ENCODE results near the gene DPF3.
A peak's percentile ranks its signal among the peaks of the same experiment; 100 is the strongest.

Gene DPF3

DNA sequence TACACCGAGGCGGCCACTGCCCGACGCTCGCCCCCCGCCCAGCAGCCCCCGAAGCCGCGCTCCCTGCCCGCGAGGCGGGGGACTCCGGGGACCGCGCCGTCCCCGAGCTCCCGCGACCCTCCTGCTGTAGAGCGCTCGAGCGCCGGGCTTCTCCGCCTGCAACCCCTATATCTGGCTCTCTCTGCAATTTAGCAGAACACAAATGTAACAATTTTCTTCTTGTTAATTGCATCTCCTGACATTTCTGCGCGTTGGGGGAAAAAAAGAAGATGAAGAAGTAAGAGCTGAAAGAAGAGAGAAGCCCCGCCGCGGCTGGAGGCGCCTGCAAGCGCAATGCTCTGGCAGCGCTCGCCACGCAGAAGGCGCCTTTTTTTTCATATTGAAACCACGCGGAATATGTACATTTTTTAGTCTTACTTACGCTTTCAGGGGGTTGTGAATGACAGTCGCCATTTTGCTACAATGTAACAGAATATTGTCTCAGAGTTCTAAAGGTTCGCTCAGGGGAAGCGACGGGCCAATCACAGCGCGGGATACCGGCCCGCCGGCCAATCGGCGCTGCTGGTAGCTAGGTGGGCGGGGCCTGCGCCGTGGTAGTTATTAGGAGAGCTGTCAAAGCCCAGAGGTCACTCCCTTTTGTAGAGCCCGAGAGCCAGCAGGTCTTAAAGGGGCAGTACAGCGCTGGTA lies at the start of gene DPF3:
Gene DPF3 (minus strand): TSS at position 466 of the 687 bp plus-strand sequence. CDS start 13 bp downstream, at position 453.
- DNase-seq, result peak; percentile 95

DNA sequence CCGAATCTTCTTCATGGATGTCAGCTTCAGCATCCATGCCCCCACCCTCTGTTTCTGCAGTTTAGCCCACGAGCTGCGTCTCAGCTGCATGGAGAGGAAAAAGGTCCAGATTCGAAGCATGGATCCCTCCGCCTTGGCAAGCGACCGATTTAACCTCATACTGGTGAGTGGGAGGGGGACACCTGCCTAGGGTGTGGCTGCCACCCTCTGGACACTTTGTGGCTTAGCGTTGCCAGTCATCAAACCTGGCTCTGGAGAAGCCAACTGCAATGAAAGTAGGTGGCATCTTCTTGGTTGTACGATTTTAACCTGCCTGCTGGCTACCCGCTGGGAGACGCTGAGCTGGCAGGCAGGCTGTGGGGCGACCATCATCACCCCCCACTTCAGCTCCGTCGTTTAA lies 49.0 kb upstream of the DPF3 start:
- DNase-seq, result no peak

DNA sequence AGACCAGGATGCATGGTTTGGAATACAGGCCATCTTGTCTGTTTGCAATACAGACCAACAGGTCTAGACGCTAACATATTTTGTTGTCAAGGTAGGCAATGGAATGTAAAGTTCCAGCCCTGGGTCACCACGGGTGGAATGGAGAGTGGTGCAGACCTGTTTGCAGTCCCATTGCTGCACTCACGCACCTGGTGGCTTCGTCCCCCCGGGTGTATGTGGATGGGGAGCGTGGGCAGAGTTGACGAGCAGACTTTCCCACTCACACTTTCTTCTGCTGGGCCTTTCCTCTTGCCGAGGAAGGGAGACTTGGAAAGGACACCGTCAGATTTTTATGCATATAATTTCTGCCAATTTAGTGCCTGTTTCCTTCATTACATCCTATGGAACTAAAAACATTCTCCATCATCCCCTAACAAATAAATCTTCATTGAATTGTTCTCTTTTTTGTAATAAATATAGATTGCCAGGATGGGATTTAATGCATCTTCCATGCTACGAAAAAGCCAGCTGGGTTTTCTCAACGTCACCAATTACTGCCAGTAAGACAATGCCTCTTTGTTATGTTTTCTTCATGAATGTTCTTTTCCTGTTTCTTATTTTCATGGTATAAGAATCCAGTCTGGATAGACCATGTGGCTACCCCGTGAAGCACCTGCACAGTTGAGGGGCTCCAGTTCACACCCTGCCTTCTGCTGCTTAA lies 47.5 kb upstream of the DPF3 start:
- no peak for DNase-seq

DNA sequence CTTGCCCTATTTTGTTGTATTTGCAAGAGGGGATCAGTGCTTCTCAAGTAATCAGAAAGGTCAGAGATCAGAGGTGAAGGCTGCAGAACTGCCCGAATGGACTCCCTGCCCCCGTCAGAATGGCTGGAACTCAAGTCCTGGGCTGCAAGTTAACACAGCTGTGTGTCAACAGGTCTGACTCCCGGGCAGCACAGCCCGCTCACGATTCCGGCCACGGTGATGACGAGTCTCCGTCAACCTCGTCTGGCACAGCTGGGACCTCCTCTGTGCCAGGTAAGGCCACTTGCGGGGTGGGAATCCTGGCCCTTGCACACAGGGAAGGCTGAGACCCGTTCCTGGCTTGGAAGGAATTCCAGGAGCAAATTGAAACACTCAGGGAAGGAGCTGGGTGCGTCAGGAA lies 45.7 kb upstream of the DPF3 start:
- DNase-seq, result no peak

DNA sequence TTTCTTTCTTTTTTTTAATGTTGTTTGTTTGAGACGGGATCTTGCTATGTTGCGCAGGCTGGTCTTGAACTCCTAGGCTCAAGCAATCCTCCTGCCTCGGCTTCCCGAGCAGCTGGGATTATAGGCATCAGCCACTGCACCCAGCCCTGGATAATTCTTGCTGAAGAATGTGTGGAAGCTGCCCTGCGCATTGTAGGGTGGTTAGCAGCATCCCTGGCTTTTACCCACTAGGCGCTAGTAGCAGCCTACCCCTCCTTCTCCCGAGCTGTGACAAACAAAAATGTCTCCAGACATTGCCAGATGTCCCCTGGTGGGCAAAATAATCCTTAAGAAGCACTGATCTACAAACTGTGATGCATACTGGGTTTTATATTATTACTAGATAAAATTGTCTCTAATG lies 39.0 kb upstream of the DPF3 start:
- no peak for DNase-seq

DNA sequence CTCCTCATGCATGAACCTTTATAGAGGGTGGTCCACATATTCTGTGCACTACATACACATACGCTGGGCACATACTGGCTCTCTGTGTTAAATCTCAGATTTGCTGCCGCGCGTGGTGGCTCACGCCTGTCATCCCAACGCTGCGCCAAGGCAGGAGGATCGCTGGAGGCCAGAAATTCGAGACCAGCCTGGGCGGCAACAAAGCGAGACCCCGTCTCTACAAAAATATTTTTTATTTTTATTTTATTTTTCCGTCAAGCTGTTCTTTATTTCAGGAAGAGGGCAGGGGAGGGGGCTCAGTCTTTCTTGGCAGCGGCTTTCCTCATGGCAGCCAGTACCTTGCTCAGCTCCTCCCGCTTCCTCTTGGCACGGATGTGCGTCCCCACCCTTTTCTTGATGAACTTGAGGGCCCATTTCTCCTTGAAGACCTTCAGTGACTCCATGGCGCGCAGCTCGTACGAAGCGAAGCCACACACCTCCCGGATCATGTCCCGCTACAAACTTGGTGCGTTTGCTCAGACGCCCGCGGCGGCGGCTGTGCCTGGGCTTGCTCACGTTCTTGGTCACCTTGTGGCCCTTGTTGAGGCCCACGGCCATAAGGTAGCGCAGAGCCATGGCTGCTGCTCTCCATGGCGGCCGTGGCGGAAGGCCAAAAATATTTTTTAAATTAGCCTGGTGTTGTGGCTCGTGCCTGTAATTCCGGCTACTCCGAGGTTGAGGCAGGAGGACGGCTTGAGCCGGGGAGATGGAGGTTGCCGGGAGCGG lies 35.6 kb upstream of the DPF3 start:
- no peak for DNase-seq

DNA sequence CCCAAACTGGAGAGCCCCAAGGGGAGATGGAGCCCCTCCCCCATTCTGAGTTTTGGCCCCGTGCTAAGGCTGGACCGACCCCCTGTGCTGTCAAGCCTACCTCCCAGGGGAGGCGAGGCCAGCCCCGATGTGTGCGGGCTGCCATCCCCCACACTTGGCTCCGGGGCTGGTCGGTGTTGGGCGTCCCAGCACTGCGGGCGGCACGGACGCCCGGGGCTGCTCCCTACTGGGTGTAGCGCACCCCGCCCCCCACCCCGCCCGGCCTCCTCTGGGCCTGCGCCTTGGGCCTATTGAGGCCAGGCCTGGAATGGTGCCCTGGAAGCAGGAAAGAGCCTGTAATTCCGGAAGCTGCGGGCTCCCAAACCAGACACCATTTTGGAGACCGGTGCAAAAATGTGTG lies 35.0 kb upstream of the DPF3 start:
- no peak for DNase-seq

DNA sequence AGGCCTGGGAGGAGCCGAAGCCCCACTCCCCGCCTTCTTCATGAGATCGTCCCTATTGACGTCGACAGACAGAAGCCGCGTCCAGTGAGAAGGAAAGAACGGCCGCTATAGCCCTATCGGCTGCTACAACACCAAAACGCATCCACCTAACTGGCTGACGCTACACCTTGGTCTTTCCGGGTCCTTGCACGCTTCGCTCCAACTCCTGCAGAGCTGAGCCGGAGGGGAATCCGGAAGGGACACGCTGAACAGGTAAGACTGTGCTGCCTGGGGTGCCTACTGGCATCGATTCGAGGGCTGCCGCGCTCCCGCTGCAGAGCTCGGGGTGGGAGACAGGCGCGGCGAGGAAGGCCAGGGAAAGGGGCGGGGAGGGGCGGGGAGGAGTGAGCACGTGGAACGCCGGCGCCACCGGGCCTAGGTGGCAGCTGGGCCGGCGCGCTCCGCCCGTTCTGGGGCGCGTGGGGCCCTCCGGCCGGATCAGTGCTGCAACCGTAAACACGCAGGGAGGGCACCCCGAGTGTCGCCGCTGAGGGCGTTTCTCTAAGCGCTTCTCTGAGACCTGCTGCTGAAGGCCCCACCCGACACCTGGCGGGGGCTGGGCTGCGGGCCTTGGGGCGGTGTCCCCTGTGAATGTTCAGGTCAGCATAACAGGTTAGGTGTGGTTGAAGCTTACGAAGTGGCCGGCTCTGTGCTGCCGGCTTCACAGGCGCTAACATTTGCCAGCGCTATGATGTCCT lies 32.6 kb upstream of the DPF3 start, which contains the start of gene DCAF4:
Gene DCAF4 (plus strand): TSS at position 173 of the 737 bp plus-strand sequence. CDS start 11,515 bp downstream, outside the sequence.
- peak; percentile 99 for DNase-seq

DNA sequence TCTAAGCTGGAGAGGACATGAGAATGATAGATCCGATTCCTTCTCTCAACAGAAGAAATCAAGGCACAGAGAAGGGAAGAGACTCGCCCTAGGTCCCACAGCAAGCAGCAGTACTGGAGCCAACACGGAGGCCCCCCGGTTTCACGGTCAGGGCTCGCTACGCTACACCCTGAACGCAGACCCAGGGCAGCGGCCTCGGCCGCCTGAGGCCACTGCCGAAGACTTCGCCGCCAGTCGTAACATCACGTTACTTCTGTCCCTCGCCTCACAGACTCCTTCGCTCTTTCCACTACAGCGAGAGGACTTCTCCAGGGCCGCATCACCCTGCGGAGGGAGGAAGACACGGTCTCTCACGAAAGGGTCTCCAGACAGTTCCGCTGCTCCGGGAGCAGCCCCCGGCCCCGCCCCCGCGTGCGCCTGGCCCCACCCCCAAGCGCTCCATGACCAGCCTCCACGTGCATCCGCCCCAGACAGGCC lies 32.0 kb upstream of the DPF3 start:
- DNase-seq, result no peak

DNA sequence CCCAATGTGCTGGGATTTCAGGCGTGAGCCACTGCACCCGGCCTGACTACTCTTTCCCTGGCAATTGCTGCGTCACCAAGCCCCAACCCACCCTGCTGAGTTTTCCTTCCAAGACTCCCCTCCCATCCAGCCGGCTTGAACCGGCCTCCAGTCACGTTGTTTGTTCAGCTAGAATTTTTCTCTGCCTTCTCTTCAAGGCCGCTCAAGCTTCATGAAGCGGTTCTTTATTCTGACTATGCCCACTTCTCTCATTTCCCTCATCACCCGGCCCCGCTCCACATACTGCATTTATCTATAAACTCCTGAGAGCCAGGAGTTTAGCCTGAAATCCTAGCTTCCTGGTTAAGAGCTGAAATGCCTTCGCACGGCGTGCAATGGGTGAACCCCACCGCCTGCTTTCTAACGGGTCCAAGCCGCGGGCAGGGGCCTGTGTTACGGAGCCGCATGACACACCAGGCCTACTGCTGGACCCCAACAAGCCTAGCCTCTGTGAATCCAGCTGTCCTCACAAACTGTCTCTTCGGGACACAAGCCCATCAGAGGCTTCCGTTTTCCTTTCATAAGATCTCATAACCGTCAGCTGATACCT lies 31.4 kb upstream of the DPF3 start:
- no peak for DNase-seq

DNA sequence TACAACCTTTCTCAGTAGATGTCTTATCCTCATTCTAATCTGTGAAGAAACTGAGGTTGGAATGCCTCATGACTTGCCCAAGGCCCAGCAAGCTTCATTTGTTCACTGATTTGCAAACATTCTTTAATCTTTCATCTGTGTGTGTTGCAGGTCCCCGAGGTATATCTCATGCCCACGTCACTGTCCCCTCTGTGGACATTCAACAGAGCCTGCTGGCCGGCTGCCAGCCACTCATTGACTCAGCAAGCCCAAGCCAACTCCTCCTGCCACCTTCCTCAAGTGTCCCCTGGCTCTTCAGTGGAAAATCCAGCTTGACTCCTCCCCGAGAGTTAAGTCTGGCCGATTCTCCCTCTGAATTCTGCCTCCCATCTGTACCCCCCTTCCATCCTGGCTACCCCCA lies 30.4 kb upstream of the DPF3 start:
- DNase-seq, result no peak

DNA sequence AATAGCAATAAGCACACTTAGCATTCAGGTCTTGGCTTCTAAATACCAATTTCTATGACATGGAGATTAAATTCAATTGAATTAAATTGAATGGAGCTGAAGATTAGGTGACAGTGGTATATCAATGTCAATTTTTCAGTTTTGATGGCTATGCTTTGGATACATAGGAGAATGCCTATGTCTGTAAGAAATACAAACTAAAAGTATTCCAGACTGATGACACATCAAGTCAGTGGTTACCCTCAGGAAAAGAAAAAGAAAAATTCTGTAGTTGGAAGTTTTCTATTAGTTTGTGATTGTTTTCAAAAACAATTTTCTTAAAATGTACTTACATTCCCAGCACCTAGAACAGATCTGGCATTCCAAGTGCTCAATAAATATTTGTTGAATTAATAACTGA lies 27.5 kb upstream of the DPF3 start:
- no peak for DNase-seq

DNA sequence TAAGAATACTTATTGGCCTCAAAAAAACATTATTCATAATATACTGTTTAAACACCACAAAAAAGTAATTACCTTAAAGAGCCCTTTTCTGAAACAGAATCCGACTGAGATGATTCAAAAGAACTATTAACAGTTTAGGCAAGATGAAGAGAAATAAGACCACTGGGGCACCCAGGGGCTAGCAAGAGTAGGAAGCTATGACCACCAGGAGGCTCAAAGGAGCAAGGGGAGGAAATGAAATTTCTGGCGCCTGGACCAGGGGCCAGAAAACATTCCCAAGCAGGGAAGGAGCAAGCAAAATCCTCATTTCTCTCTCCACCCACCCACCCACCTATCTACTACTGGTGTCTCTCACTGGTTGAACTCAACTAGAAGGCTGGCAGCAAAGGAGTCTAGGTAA lies 26.1 kb upstream of the DPF3 start:
- DNase-seq, result no peak

DNA sequence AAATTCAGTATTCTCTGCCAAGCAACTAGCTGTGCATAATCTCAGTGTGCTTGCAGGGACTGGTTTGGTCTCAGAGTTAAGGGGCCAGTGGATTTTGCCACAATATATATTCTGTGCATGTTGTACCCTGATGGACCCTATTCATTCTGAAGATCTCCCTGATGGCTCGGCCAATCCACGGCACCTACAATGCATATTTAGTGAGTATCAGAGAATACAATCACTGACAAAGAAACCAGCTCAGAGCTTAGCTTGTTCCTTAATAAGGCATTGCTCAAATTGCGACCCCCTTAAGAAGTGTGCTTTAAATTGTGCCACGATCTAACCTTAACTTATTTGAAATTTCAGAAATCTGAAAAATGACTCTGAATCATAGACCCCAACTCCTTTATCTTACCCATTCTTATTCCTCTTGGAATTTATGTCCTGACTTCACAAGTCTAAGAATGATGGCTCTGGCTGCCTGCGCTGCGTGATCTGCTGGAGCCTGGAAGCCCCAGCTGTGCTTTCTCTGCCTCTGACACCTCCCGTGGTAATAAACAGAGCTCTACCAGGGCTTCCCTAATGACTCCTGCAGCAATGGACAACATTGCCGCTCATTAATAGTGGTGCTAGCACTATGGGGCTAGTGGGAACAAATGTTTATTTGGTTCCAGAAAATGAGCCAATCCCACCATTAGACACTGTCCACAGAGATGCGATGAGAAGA lies 23.3 kb upstream of the DPF3 start:
- DNase-seq, result no peak

DNA sequence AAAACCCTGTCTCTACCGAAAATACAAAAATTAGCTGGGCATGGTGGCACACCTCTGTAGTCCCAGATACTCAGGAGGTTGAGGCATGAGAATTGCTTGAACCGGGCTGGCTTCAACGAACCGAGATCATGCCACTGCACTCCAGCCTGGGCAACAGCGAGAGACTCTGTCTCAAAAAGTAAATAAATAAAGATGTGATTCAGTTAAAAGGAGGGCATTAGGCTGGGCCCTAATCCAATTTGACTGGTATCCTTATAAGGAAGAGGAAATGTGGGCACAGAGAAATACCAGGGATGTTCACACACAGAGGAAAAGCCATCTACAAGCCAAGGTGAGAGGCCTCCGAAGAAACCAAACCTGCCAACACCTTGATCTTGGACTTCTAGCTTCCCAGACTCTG lies 22.3 kb upstream of the DPF3 start:
- no peak for DNase-seq

DNA sequence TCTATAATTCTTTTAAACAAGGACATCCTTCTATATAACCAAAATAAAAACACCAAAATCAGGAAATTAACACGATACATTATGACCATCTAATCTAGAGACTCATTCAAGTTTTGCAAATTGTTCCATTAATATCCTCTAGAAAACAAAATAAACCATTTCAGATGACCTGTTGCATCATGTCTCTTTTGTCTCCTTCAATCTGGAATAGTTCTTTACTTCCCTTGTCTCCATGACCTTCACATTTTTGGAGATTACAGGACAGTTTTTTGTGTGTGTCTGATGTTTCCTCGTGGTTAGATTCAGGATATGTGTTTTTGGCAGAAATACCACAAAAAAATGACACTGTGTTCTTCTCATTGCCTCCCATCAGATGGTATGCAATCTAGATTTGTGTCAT lies 19.9 kb upstream of the DPF3 start:
- DNase-seq, result no peak

DNA sequence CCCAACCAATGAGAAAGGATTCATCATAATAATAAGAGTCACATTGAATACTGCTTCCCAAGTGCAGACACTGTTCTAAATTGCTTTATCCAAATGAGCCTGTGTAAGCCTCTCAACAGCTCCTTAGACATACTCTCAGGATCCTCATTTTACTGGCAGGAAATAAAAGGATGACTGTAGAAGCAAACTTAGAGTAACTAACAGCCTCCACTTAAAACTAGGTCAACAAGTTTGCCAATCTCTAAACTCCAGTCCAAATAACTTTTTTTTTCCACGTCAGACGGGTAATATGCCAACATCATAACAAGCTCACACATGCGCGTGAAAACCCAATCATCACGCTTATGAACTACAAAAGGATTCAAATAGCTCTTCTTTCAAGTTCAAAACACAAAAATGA lies 15.3 kb upstream of the DPF3 start:
- DNase-seq, result no peak

DNA sequence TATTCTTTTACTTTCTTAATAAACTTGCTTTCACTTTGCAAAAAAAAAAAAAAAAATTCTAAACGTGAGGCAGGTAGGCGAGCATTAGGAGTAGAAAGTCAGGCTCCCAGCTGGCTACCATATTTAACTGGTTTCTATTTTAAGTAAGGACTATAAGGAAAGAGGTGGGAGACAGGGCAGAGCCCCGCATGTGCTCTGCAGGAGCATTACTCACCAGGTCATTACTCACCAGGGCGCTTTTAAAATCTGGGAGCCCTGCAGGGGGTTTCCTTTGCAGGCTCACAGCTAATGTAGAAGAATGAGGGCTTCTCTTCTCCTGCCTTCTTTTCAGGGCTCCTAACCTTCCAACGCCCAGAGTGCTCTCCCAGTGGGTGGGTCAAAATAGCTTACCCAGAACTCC lies 14.0 kb upstream of the DPF3 start:
- peak; percentile 88 for DNase-seq

DNA sequence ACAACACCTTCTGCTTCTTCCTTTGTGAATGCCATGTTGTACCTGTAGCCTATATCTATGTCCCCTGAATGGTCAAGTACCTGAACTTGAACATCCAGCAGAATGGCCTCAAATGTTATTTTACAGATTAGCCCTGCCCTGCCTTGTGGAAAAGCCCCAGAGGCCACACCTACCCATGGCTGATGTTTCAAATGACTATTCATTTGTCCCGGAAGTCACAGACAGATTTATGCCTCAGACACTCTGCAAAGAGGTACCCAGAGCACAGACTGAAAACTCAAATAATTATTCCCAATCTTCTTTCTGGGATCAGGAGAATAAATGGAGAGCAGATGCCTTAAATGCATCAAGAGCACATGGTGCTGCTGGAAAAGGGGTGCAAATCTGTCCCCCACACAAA lies 13.0 kb upstream of the DPF3 start:
- DNase-seq, result no peak

DNA sequence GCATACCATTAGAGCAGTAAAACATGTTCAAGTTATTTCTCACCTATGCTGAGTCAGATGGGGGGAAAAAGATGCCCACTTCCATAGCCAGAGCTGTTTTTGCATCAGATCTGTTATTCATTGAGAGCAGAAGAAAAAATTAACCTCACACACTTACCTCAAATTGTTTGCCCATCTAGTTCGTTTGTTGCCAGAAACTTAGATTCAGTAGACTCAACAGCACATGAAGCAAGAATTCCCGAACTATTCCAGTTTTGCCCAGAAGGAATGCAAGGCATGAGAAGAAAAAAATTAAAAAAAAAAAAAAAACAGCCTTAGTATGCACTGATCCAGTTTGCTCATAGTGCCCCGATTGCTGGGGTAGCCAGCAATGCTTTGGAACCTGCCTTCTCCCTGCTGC lies 12.4 kb upstream of the DPF3 start:
- DNase-seq, result peak; percentile 96

DNA sequence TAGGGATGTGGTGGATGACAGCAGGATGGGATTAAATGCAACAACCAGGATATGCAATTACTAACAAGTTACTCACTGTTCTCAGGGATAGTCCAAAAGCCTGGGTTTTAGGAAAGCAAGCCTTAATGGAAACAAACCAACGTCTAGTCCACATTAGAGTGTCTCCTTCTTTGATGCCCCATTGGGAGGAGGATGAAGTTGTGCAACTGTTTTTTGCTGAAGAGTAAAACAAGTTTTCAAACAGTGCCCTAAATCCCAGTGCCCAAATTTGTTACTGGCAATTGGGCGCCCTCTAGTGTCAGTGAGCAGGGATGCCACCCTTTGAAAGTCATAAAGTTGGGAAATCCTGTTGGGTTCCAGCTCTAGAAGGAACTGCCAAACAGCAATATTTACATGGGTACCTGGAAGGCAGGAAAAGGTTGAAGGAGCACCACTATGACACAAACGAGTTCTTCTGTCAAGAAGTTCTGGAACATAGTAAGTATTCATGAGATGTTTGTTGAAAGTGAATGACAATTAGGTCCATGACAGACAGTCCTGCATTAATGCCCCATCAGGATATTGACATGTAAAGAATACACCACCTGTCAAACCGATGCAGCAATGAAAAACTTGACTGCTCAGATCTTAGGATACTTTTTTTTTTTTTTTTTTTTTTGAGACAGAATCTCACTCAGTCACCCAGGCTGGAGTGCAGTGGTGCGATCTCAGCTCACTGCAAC lies 11.1 kb upstream of the DPF3 start:
- peak; percentile 83 for DNase-seq

Measured in fibroblast of skin of right quadriceps (primary cell).